Osteoblast (primary cell): ENCODE results near the gene ZNF208. TPM values are rescaled to one million over a fixed set of nuclear protein-coding genes. Genes with fewer than 3 reads are reported as not detected.
"Not testable (repeated sequence)": the region's sequence is repeated elsewhere in the genome, so short reads cannot be mapped to it uniquely, and the experiment has no call there.

Experiments
- DNase-seq: peaks from one replicate; pipeline ENCODE4 v3.0.0; 2011; ENCODE audit warnings: low spot score, mixed read lengths; ENCODE audit not compliant: insufficient read length; ENCODE audit errors: missing footprints
- H2AFZ ChIP-seq: 2 replicates; pipeline ENCODE4 v1.6.0; 2011; ENCODE audit warnings: mild to moderate bottlenecking, low read length
- H3K27ac ChIP-seq: 2 replicates; pipeline ENCODE4 v1.5.1; 2011; ENCODE audit warnings: mild to moderate bottlenecking, low read depth, low read length, moderate library complexity
- H3K27me3 ChIP-seq: 2 replicates; pipeline ENCODE4 v1.6.0; 2012; ENCODE audit warnings: mild to moderate bottlenecking, control low read depth, inconsistent platforms, low read length, moderate library complexity; ENCODE audit not compliant: insufficient read depth
- H3K36me3 ChIP-seq: 2 replicates; pipeline ENCODE4 v1.5.1; 2011; ENCODE audit warnings: mild to moderate bottlenecking, low read length, control low read depth, moderate library complexity; ENCODE audit not compliant: insufficient read depth
- H3K4me1 ChIP-seq: 2 replicates; pipeline ENCODE4 v1.5.1; 2011; ENCODE audit warnings: mild to moderate bottlenecking, low read length, control low read depth, moderate library complexity; ENCODE audit not compliant: insufficient read depth
- H3K4me2 ChIP-seq: 2 replicates; pipeline ENCODE4 v1.6.0; 2011; ENCODE audit warnings: mild to moderate bottlenecking, low read length; ENCODE audit not compliant: insufficient read depth
- H3K4me3 ChIP-seq: fragments of 200-600 bp; sonication (generic); 3 replicates; pipeline ENCODE4 v1.5.1; 2012; ENCODE audit warnings: mild to moderate bottlenecking, low read length, inconsistent platforms; ENCODE audit not compliant: insufficient read depth
- H3K79me2 ChIP-seq: 2 replicates; pipeline ENCODE4 v1.6.0; 2012; ENCODE audit warnings: mild to moderate bottlenecking, low read length, control low read depth, inconsistent platforms; ENCODE audit not compliant: insufficient read depth
- H3K9me3 ChIP-seq: 2 replicates; pipeline ENCODE4 v1.5.1; 2011; ENCODE audit warnings: low read depth, low read length, control low read depth
- H4K20me1 ChIP-seq: 2 replicates; pipeline ENCODE4 v1.6.0; 2012; ENCODE audit warnings: mild to moderate bottlenecking, low read length, control low read depth; ENCODE audit not compliant: insufficient read depth
- total RNA-seq: library from RNA; depleted of rRNA; stranded (reverse); fragments of >200 nt; gene quantifications from 2 replicates; pipeline ENCODE4 v1.2.3, GENCODE V29; 2012
- TF ChIP-seq, protein P1 (sequence below): IDR thresholded peaks from 2 replicates; pipeline ENCODE4 v1.5.1; 2011; ENCODE audit warnings: mild to moderate bottlenecking, low read depth, low read length, moderate library complexity; ENCODE audit errors: extremely low read depth

ZNF208 gene
- total RNA-seq, 1 donor: 1.4 TPM

DNA sequence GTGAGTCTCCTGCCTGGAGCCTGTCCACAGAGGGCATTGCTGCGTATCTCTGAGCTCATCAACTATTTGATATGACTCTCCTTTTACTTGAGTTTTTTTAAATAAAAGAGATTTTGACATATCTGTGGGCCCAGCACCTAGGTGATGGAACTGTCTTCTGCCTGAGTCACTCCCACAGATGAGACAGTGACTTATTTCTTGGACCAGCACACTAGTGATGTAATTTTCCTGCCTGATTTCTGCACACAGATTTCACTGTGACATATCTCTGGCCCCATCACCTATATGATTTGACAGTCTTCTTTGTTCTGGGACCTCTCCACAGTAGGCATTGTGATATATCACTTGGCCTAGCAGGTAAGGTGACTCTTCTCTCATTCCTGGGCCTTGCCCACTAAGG is 108.2 kb downstream of the ZNF208 start:
- Histone ChIP-seq H3K9me3 (peaks cover 2% of the 10 kb centered on the region), H3K27ac (no peak overlapping the region), H3K27me3 (no peaks in the 10 kb centered on the region), H3K4me1 (no peaks in the 10 kb centered on the region), H3K4me2 (no peak overlapping the region), H3K36me3 (no peaks in the 10 kb centered on the region), H2AFZ (no peak overlapping the region), H3K4me3 (no peak overlapping the region), H3K79me2 (no peaks in the 10 kb centered on the region), H4K20me1 (no peaks in the 10 kb centered on the region)
- TF ChIP-seq, protein P1, sequence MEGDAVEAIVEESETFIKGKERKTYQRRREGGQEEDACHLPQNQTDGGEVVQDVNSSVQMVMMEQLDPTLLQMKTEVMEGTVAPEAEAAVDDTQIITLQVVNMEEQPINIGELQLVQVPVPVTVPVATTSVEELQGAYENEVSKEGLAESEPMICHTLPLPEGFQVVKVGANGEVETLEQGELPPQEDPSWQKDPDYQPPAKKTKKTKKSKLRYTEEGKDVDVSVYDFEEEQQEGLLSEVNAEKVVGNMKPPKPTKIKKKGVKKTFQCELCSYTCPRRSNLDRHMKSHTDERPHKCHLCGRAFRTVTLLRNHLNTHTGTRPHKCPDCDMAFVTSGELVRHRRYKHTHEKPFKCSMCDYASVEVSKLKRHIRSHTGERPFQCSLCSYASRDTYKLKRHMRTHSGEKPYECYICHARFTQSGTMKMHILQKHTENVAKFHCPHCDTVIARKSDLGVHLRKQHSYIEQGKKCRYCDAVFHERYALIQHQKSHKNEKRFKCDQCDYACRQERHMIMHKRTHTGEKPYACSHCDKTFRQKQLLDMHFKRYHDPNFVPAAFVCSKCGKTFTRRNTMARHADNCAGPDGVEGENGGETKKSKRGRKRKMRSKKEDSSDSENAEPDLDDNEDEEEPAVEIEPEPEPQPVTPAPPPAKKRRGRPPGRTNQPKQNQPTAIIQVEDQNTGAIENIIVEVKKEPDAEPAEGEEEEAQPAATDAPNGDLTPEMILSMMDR: no peak
- DNase-seq: no peak

DNA sequence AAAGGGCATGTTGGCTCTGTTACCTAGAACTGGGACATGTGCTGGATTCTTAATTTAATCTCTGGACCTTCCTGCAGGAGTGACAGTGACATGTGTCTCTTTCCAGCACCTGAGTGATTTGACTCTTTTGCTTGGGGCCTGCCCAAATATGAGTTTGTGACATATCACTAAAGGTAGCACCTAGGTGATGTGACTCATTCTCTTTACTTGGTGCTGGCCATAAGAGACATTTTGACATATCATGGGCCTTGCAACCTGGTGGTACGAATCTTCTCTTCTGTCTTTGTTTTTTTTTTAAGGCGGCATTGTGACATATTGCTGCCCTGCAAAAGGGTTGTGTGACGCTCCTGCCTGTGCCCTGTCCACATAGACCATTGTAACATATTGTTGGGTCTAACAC is 108.9 kb downstream of the ZNF208 start:
- Histone ChIP-seq H3K27me3 (no peaks in the 10 kb centered on the region), H4K20me1 (no peaks in the 10 kb centered on the region), H3K36me3 (no peaks in the 10 kb centered on the region), H3K4me2 (no peak overlapping the region), H3K4me3 (no peak overlapping the region), H2AFZ (no peak overlapping the region), H3K9me3 (peaks cover 2% of the 10 kb centered on the region), H3K4me1 (no peaks in the 10 kb centered on the region), H3K79me2 (no peaks in the 10 kb centered on the region), H3K27ac (no peak overlapping the region)
- DNase-seq: no peak
- TF ChIP-seq, protein P1: no peak

DNA sequence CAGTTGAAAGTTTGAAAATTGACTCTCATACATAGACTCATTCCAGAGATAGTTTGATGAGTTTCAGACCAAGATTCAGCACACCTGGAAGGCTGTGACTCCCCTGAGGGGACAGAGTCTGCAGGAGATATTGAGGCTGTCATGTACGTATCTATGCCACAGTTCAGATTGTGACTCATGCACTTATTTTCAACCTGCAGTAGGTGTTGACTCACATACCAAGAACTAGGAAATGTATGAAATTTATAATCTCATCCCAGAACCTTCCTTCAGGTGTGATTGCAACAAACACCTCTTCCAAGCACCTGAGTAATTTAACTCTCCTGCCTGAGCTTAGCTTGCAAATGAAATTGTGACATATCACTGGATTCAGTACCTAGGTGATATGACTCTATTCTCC is 110.3 kb downstream of the ZNF208 start:
- DNase-seq: no peak
- Histone ChIP-seq H3K36me3 (no peaks in the 10 kb centered on the region), H3K27me3 (no peaks in the 10 kb centered on the region), H3K4me2 (no peak overlapping the region), H2AFZ (no peak overlapping the region), H3K4me3 (no peak overlapping the region), H3K79me2 (no peaks in the 10 kb centered on the region), H3K4me1 (no peaks in the 10 kb centered on the region), H3K9me3 (peaks cover 2% of the 10 kb centered on the region), H4K20me1 (no peaks in the 10 kb centered on the region), H3K27ac (no peak overlapping the region)
- TF ChIP-seq, protein P1: no peak

DNA sequence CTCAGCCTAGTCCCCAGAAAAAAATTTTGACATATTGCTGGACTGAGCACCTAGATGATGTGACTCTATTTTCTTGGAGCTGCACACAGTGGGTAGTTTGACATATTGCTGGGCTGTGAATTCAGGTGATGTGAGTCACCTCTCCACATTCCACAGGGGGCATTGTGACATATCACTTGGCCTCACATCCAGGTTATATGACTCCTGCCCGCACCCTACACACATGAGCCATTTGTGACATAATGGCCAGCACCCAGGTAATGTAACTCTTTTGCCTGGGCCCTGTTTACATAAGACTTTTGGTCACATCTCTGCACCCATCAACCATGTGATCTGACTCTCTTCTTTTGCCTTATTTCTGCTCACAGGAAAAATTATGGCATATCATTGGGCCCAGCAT is 119.7 kb downstream of the ZNF208 start:
- no peak overlapping the region for H3K27ac ChIP-seq
- H2AFZ ChIP-seq: no peak overlapping the region
- H3K4me2 ChIP-seq: no peak overlapping the region
- no peaks in the 10 kb centered on the region for H3K36me3 ChIP-seq
- H3K79me2 ChIP-seq: no peaks in the 10 kb centered on the region
- H3K27me3 ChIP-seq: no peaks in the 10 kb centered on the region
- no peaks in the 10 kb centered on the region for H3K9me3 ChIP-seq
- no peaks in the 10 kb centered on the region for H3K4me1 ChIP-seq
- DNase-seq: no peak
- H4K20me1 ChIP-seq: no peaks in the 10 kb centered on the region
- no peak overlapping the region for H3K4me3 ChIP-seq
- TF ChIP-seq, protein P1: no peak

DNA sequence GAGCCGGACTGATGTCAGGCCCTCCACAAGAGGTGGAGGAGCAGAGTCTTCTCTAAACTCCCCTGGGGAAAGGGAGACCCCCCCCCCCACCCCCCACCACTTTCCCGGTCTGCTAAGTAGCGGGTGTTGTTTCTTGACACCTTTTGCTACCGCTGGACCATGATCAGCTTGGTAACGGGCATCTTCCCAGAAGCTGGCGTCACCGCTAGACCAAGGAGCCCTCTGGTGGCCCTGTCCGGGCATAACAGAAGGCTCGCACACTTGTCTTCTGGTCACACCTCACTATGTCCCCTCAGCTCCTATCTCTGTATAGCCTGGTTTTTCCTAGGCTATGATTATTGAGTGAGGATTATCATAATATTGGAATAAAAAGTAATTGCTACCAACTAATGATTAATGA is 120.7 kb downstream of the ZNF208 start:
- not testable (repeated sequence) for H4K20me1 ChIP-seq, H3K27me3 ChIP-seq, DNase-seq, H3K79me2 ChIP-seq, H3K27ac ChIP-seq, H3K4me1 ChIP-seq, H3K9me3 ChIP-seq, H3K36me3 ChIP-seq, H3K4me2 ChIP-seq, H3K4me3 ChIP-seq, H2AFZ ChIP-seq

DNA sequence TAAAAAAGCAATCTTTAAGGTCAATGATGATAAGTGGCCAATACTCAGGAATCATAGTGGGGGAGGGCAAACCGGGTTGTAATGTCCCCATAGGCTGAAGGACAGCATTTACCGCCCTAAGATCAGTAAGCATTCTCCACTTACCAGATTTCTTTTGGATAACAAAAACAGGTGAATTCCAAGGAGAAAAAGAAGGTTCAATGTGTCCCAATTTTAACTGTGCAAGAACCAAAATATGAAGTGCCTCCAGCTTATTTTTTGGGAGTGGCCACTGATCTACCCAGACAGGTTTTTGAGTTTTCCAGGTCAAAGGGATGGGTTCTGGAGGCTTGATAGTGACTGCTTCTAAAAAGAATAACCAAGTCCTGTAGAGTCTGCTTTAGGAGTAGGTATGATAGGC is 125.2 kb downstream of the ZNF208 start:
- DNase-seq, H3K79me2 ChIP-seq, H3K27me3 ChIP-seq, H3K4me3 ChIP-seq, H3K27ac ChIP-seq, H3K4me2 ChIP-seq, H2AFZ ChIP-seq, H3K36me3 ChIP-seq, H3K4me1 ChIP-seq, H4K20me1 ChIP-seq, H3K9me3 ChIP-seq: not testable (repeated sequence)
